HFFc6 (cell line): ENCODE data around the gene ZNF32. TPM values are rescaled to one million over a fixed set of nuclear protein-coding genes. Genes with fewer than 3 reads are reported as not detected.
A peak's percentile ranks its signal among the peaks of the same experiment; 100 is the strongest.
"Not testable (repeated sequence)": the region's sequence is repeated elsewhere in the genome, so short reads cannot be mapped to it uniquely, and the experiment has no call there.

Experiments
- DNase-seq: peaks from one replicate; pipeline ENCODE4 v3.0.0-alpha.2; 2018
- H3K27ac Mint-ChIP-seq: 2 replicates; pipeline ENCODE4 v1.8.0; 2020; ENCODE audit warnings: mild to moderate bottlenecking, mixed read lengths
- H3K27me3 Mint-ChIP-seq: 2 replicates; pipeline ENCODE4 v1.8.0; 2021; ENCODE audit warnings: mild to moderate bottlenecking, moderate library complexity, mixed read lengths; ENCODE audit not compliant: insufficient read depth
- H3K36me3 Mint-ChIP-seq: 2 replicates; pipeline ENCODE4 v1.8.0; 2021; ENCODE audit warnings: low read depth, mixed read lengths
- H3K4me1 Mint-ChIP-seq: 2 replicates; pipeline ENCODE4 v1.8.0; 2020; ENCODE audit warnings: low read depth, mixed read lengths
- H3K4me3 Mint-ChIP-seq: 2 replicates; pipeline ENCODE4 v1.8.0; 2020; ENCODE audit warnings: mild to moderate bottlenecking, moderate library complexity, mixed read lengths
- H3K9me3 Mint-ChIP-seq: 2 replicates; pipeline ENCODE4 v1.8.0; 2020; ENCODE audit warnings: mild to moderate bottlenecking, mixed read lengths
- CTCF ChIP-seq: fragments of 200-600 bp; sonication (generic); IDR thresholded peaks from 2 replicates; pipeline ENCODE4 v1.5.0; 2021; ENCODE audit warnings: antibody characterized with exemption, mild to moderate bottlenecking
- total RNA-seq, 6 experiments: library from RNA; stranded (reverse); fragmentation: NEBNext Ultra II Directional; extraction: Animal tissue kit (Norgen Biotek cat#: 25700); gene quantifications; 2 replicates in 1 of 6; 3 replicates in 5 of 6; pipeline ENCODE4 v1.2.3, GENCODE V29; 2021

Gene ZNF32
- total RNA-seq, 6 experiments from 2014 or later = 12.7 to 23.6 (median 15.3) TPM

- Mint-ChIP-seq H3K27me3 (peaks cover 6% of the 10 kb centered on the region; the same call in 1 of the 2 replicates), H3K4me3 (no peak overlapping the region), H3K27ac (no peak overlapping the region), H3K9me3 (peaks cover 42% of the 10 kb centered on the region), H3K4me1 (no peaks in the 10 kb centered on the region), H3K36me3 (peaks cover 31% of the 10 kb centered on the region)
- DNase-seq = no peak
- TF ChIP-seq CTCF = no peak
Measured at GRCh38 chr10:43640603-43641002, 8.1 kb downstream of the ZNF32 start.

- H3K9me3 Mint-ChIP-seq = peaks cover 29% of the 10 kb centered on the region
- not testable (repeated sequence) for H3K27me3 Mint-ChIP-seq, H3K4me3 Mint-ChIP-seq, H3K27ac Mint-ChIP-seq, H3K4me1 Mint-ChIP-seq, H3K36me3 Mint-ChIP-seq, DNase-seq
Measured at GRCh38 chr10:43635816-43636215, 12.9 kb downstream of the ZNF32 start.

- Mint-ChIP-seq H3K4me3 (no peak overlapping the region), H3K27me3 (peaks cover 2% of the 10 kb centered on the region; the same call in 1 of the 2 replicates), H3K27ac (no peak overlapping the region), H3K36me3 (peaks cover 5% of the 10 kb centered on the region; the same call in 1 of the 2 replicates), H3K4me1 (peaks cover under 1% of the 10 kb centered on the region; the same call in 1 of the 2 replicates), H3K9me3 (peaks cover 5% of the 10 kb centered on the region)
- TF ChIP-seq CTCF = no peak
- no peak for DNase-seq
Measured at GRCh38 chr10:43628956-43629355, 19.7 kb downstream of the ZNF32 start.

- no peak overlapping the region for H3K27ac Mint-ChIP-seq
- no peak overlapping the region for H3K4me3 Mint-ChIP-seq
- DNase-seq = no peak
- peaks cover 10% of the 10 kb centered on the region for H3K4me1 Mint-ChIP-seq
- peaks cover 2% of the 10 kb centered on the region; the same call in 1 of the 2 replicates for H3K27me3 Mint-ChIP-seq
- TF ChIP-seq CTCF = no peak
- peaks cover 15% of the 10 kb centered on the region for H3K36me3 Mint-ChIP-seq
- peaks cover 10% of the 10 kb centered on the region for H3K9me3 Mint-ChIP-seq
Measured at GRCh38 chr10:43627942-43628341, 20.7 kb downstream of the ZNF32 start.

- Mint-ChIP-seq H3K4me3 (peak overlapping the region; percentile 74), H3K27ac (no peak overlapping the region), H3K4me1 (peaks cover 16% of the 10 kb centered on the region), H3K9me3 (peaks cover 35% of the 10 kb centered on the region), H3K27me3 (no peaks in the 10 kb centered on the region), H3K36me3 (peaks cover 27% of the 10 kb centered on the region)
- DNase-seq = no peak
- no peak for TF ChIP-seq CTCF
Measured at GRCh38 chr10:43623351-43623750, 25.3 kb downstream of the ZNF32 start.

GRCh38 chr10:43622038-43622437, 26.6 kb downstream of the ZNF32 start:
- Mint-ChIP-seq H3K27me3 (no peaks in the 10 kb centered on the region), H3K36me3 (peaks cover 38% of the 10 kb centered on the region), H3K27ac (no peak overlapping the region), H3K9me3 (peaks cover 47% of the 10 kb centered on the region), H3K4me3 (no peak overlapping the region), H3K4me1 (peaks cover 16% of the 10 kb centered on the region)
- no peak for DNase-seq
- TF ChIP-seq CTCF = no peak
